ENCODE results near the gene PDZD2.

The PDZD2 gene

DNA sequence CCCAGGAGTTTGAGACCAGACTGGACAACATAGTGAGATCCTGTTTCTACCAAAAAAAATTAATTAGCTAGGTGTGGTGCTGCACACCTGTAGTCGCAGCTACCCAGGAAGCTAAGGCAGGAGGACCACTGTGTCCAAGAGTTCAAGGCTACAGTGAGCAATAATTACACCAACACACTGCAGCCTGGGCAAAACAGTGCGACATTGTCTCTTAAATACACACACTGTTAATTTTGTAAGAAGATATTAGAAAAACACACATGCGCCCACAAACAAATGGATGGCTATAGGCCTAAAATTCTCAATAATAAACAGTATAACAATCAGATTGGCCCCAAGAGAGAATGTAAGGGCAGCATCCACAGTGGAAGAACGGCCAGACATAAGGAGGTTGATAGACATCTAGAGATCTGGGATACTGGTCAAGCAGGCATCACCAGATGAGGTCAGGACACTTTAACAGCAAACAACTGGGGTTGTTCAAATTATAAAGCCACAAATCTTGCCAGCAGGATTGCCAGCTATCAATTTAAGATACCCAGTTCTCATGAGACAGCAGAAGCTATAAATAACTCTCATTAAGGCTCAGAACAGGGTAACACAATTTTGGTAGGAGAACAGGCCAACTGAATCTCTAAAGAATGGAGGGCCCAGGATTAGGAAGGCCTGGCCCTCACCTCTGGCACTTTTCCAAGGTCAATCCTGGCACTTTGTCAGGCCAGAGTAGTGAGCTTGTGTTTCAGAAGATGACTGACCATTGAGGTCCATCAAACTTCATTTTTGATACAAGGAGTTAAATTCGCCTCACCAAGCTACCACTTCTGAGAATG, 505.7 kb downstream of the PDZD2 start:
- TF ChIP-seq, protein P1, sequence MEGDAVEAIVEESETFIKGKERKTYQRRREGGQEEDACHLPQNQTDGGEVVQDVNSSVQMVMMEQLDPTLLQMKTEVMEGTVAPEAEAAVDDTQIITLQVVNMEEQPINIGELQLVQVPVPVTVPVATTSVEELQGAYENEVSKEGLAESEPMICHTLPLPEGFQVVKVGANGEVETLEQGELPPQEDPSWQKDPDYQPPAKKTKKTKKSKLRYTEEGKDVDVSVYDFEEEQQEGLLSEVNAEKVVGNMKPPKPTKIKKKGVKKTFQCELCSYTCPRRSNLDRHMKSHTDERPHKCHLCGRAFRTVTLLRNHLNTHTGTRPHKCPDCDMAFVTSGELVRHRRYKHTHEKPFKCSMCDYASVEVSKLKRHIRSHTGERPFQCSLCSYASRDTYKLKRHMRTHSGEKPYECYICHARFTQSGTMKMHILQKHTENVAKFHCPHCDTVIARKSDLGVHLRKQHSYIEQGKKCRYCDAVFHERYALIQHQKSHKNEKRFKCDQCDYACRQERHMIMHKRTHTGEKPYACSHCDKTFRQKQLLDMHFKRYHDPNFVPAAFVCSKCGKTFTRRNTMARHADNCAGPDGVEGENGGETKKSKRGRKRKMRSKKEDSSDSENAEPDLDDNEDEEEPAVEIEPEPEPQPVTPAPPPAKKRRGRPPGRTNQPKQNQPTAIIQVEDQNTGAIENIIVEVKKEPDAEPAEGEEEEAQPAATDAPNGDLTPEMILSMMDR (IDR thresholded peaks at IDR 0.05; ENCODE audit: control insufficient read depth, extremely low read depth, insufficient read depth), result no peak
- H3K4me3 ChIP-seq (ENCODE audit: low read depth, low read length), result peak overlapping the region; percentile 26
- DNase-seq (ENCODE audit: low read depth), result peak; percentile 95

DNA sequence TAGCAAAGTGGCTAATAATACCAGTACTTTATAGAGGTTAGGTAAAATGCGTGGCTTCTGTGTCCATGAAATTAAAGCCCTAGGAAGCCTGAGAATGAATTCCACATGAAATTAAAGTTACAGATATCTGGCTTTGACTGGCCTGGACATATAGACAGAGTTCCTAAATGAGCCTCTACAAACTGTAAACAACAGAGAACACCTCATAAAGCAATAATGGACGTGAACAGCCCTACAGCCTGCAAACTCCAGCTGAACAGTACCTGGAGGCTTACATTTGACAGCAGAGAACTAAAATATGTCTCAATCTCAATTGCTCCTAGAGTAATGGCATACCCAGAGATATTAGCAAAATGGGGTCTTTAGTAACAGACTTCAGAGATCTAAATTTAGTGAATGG, 506.4 kb downstream of the PDZD2 start:
- H3K4me3 ChIP-seq (ENCODE audit: low read depth, low read length), result peak overlapping the region; percentile 26

DNA sequence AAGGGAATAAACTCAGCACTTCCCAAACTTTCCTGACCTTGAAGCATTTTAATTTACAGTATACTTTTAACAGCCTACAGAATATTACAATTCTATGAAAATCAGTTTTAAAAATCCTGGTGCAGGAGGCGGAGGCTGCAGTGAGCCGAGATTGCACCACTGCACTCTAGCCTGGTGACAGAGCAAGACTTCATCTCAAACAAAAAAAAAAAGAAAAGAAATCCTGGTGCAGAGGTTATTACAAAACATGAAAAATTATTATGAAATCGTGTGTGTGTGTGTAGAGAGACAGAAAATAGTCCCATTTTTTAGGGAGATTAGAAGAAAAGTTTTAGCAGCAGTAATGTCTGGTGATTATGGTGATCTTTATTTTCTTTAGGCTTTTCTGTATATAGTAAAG, 508.3 kb downstream of the PDZD2 start:
- H3K4me3 ChIP-seq (ENCODE audit: low read depth, low read length), result peak overlapping the region; percentile 11; the same call in 1 of the 2 replicates
- DNase-seq (ENCODE audit: low read depth), result no peak
- TF ChIP-seq, protein P1 (IDR thresholded peaks at IDR 0.05; ENCODE audit: control insufficient read depth, extremely low read depth, insufficient read depth), result no peak

More for the DNA sequence above, 506.4 kb downstream of the PDZD2 start:
- TF ChIP-seq, protein P1 (IDR thresholded peaks at IDR 0.05; ENCODE audit: control insufficient read depth, extremely low read depth, insufficient read depth), result no peak
- DNase-seq (ENCODE audit: low read depth), result peak; percentile 74

DNA sequence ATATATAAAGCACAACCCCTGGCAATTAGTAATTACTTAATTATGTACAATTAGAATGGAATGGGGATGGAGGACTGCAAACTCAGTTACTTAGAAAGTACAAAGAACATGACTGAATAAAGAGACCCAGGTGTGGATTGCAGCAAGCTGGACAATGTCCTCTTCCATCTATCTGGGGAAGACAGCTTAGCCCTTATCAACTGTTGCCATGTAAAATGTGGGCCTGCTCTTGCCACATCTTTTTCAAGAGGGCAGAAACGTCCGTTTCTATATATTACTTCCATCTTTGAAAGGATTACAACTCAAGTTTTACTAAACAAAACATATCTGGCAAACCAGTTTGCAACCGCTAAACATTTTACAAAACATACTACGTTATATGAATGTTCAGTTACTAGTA, 509.0 kb downstream of the PDZD2 start:
- DNase-seq (ENCODE audit: low read depth), result no peak
- no peak overlapping the region for H3K4me3 ChIP-seq (ENCODE audit: low read depth, low read length)
- TF ChIP-seq, protein P1 (IDR thresholded peaks at IDR 0.05; ENCODE audit: control insufficient read depth, extremely low read depth, insufficient read depth), result no peak

DNA sequence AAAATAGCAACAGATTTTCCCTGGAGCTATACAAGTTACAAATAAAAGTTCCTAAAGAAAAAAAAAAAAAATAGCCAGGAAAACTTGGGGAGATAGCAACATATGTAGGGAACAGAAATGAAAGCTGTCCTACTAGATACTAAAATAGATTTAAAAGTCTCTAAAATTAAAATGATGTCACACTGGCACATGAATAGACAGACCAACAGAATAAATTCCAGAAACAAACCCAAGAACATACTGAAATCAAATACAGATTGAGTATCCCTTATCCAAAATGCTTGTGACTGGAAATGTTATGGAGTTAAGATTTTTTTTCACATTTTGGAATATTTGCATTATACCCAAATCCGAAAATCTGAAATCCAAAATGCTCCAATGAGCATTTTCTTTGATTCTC, 511.4 kb downstream of the PDZD2 start:
- DNase-seq (ENCODE audit: low read depth), result no peak
- TF ChIP-seq, protein P1 (IDR thresholded peaks at IDR 0.05; ENCODE audit: control insufficient read depth, extremely low read depth, insufficient read depth), result no peak
- H3K4me3 ChIP-seq (ENCODE audit: low read depth, low read length), result no peak overlapping the region

DNA sequence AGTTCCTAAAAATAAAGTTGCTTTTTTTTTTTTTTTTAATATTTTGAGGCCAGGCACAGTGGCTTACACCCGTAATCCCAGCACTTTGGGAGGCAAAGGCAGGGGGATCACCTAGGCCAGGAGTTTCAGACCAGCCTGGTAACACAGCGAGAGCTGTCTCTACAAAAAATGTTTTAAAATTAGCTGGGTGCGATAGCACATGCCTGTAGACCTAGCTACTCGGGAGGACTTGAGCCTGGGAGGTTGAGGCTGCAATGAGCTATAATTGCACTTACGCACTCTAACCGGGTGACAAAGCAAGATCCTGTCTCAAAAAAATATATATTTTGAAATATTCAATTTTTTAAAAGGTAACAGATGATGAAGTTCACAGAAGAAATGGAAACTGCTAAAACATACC, 512.3 kb downstream of the PDZD2 start:
- no peak overlapping the region for H3K4me3 ChIP-seq (ENCODE audit: low read depth, low read length)
- TF ChIP-seq, protein P1 (IDR thresholded peaks at IDR 0.05; ENCODE audit: control insufficient read depth, extremely low read depth, insufficient read depth), result no peak
- DNase-seq (ENCODE audit: low read depth), result no peak
